ENCODE measurements around the gene CLMP. TPM values are rescaled to one million over a fixed set of nuclear protein-coding genes. Genes with fewer than 3 reads are reported as not detected.
A peak's percentile ranks its signal among the peaks of the same experiment; 100 is the strongest.

CLMP gene
- total and polyA plus RNA-seq, 2 experiments from 2014 or later = 7.1 to 18.4 TPM

DNA sequence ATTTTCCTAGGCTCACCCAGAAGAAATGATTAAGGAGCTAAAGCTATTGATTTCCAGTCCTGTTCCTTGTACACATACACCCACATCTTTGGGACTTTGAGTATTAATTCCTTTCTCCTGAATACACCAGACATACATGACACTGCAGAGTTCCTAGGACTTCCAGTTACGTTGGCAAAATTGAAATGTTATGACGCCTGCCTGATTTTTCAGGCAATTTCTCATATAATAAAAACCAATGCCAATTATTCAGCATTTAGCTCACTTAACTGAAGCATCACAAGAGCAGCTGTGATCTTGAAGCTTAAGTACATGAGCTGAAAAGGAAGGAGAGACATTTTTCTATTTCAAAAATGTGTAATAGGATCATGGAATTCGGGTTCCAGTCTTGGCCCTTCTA, 4.5 kb downstream of the CLMP start (continued):
- TF ChIP-seq, protein P1, sequence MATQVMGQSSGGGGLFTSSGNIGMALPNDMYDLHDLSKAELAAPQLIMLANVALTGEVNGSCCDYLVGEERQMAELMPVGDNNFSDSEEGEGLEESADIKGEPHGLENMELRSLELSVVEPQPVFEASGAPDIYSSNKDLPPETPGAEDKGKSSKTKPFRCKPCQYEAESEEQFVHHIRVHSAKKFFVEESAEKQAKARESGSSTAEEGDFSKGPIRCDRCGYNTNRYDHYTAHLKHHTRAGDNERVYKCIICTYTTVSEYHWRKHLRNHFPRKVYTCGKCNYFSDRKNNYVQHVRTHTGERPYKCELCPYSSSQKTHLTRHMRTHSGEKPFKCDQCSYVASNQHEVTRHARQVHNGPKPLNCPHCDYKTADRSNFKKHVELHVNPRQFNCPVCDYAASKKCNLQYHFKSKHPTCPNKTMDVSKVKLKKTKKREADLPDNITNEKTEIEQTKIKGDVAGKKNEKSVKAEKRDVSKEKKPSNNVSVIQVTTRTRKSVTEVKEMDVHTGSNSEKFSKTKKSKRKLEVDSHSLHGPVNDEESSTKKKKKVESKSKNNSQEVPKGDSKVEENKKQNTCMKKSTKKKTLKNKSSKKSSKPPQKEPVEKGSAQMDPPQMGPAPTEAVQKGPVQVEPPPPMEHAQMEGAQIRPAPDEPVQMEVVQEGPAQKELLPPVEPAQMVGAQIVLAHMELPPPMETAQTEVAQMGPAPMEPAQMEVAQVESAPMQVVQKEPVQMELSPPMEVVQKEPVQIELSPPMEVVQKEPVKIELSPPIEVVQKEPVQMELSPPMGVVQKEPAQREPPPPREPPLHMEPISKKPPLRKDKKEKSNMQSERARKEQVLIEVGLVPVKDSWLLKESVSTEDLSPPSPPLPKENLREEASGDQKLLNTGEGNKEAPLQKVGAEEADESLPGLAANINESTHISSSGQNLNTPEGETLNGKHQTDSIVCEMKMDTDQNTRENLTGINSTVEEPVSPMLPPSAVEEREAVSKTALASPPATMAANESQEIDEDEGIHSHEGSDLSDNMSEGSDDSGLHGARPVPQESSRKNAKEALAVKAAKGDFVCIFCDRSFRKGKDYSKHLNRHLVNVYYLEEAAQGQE (IDR thresholded peaks at IDR 0.05; ENCODE audit: unreplicated experiment) = no peak
- TF ChIP-seq POLR2AphosphoS5 (IDR thresholded peaks at IDR 0.05; ENCODE audit: low read depth) = no peak
- TF ChIP-seq JUNB (IDR thresholded peaks at IDR 0.05; ENCODE audit: unreplicated experiment) = no peak
- TF ChIP-seq, protein P2, sequence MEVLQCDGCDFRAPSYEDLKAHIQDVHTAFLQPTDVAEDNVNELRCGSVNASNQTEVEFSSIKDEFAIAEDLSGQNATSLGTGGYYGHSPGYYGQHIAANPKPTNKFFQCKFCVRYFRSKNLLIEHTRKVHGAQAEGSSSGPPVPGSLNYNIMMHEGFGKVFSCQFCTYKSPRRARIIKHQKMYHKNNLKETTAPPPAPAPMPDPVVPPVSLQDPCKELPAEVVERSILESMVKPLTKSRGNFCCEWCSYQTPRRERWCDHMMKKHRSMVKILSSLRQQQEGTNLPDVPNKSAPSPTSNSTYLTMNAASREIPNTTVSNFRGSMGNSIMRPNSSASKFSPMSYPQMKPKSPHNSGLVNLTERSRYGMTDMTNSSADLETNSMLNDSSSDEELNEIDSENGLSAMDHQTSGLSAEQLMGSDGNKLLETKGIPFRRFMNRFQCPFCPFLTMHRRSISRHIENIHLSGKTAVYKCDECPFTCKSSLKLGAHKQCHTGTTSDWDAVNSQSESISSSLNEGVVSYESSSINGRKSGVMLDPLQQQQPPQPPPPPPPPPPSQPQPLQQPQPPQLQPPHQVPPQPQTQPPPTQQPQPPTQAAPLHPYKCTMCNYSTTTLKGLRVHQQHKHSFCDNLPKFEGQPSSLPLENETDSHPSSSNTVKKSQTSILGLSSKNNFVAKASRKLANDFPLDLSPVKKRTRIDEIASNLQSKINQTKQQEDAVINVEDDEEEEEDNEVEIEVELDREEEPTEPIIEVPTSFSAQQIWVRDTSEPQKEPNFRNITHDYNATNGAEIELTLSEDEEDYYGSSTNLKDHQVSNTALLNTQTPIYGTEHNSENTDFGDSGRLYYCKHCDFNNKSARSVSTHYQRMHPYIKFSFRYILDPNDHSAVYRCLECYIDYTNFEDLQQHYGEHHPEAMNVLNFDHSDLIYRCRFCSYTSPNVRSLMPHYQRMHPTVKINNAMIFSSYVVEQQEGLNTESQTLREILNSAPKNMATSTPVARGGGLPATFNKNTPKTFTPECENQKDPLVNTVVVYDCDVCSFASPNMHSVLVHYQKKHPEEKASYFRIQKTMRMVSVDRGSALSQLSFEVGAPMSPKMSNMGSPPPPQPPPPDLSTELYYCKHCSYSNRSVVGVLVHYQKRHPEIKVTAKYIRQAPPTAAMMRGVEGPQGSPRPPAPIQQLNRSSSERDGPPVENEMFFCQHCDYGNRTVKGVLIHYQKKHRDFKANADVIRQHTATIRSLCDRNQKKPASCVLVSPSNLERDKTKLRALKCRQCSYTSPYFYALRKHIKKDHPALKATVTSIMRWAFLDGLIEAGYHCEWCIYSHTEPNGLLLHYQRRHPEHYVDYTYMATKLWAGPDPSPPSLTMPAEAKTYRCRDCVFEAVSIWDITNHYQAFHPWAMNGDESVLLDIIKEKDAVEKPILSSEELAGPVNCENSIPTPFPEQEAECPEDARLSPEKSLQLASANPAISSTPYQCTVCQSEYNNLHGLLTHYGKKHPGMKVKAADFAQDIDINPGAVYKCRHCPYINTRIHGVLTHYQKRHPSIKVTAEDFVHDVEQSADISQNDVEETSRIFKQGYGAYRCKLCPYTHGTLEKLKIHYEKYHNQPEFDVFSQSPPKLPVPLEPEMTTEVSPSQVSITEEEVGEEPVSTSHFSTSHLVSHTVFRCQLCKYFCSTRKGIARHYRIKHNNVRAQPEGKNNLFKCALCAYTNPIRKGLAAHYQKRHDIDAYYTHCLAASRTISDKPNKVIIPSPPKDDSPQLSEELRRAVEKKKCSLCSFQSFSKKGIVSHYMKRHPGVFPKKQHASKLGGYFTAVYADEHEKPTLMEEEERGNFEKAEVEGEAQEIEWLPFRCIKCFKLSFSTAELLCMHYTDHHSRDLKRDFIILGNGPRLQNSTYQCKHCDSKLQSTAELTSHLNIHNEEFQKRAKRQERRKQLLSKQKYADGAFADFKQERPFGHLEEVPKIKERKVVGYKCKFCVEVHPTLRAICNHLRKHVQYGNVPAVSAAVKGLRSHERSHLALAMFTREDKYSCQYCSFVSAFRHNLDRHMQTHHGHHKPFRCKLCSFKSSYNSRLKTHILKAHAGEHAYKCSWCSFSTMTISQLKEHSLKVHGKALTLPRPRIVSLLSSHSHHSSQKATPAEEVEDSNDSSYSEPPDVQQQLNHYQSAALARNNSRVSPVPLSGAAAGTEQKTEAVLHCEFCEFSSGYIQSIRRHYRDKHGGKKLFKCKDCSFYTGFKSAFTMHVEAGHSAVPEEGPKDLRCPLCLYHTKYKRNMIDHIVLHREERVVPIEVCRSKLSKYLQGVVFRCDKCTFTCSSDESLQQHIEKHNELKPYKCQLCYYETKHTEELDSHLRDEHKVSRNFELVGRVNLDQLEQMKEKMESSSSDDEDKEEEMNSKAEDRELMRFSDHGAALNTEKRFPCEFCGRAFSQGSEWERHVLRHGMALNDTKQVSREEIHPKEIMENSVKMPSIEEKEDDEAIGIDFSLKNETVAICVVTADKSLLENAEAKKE (CRISPR knock-in tag; IDR thresholded peaks at IDR 0.05) = no peak

DNA sequence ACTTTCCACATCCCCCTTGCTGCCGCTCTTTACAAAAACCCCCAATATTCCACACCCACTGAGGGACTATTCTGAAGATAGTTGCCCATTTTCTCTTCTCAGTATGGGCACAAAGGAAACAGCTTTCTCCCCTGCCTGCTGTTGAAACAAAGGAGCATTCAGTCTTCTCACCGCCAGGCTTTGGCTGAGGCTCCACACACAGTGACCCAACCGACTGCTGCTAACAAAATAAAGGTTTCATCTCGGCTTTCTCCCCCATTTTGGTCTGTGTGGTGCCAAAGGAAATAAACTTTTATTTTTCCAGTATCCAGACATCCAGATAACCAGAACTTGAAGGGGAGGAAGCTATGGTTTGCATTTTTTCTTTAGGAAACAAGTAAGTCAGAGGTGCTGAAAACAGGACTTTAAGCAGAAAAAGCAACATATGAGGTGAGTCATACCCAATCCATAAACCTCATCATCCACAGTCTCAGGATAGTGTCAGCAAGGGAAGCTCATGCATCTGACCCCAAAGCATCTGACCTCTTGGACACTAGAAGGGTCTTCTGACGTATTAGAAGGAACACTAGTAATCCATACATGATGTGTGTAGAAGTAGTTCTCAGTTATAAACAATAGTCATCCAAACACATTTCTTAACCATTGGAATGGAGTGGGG, 6.4 kb downstream of the CLMP start:
- H3K79me2 ChIP-seq (replicated peaks; ENCODE audit: insufficient read depth) = peaks cover 69% of the 10 kb centered on the region
- H3K4me3 ChIP-seq = no peak overlapping the region
- Mint-ChIP-seq H3K36me3 (ENCODE audit: low read depth) (peaks cover 5% of the 10 kb centered on the region), H3K9me3 (no peaks in the 10 kb centered on the region), H3K27me3 (ENCODE audit: insufficient read depth, low read depth, poor library complexity) (peaks cover 2% of the 10 kb centered on the region), H3K27ac (peak overlapping the region; percentile 45), H3K4me1 (peaks cover 61% of the 10 kb centered on the region), H3K4me3 (peak overlapping the region; percentile 12; the same call in 1 of the 3 replicates)
- H3K27ac ChIP-seq (ENCODE audit: low read depth) = 0 out of 2 replicates have a peak overlapping the region, but pooled peaks have one; percentile 72
- peaks cover 67% of the 10 kb centered on the region for H3K4me1 ChIP-seq (ENCODE audit: insufficient read depth)
- H2AFZ ChIP-seq = no peak overlapping the region
- H3K4me2 ChIP-seq = peak overlapping the region; percentile 58
- no peaks in the 10 kb centered on the region; the same call in 1 of the 2 replicates for H3K27me3 ChIP-seq (ENCODE audit: insufficient read depth)
- no peaks in the 10 kb centered on the region for H4K20me1 ChIP-seq (replicated peaks; ENCODE audit: insufficient read depth)
- H3K36me3 ChIP-seq (ENCODE audit: insufficient read depth) = no peaks in the 10 kb centered on the region
- peaks cover 14% of the 10 kb centered on the region; the same call in 1 of the 2 replicates for H3F3A ChIP-seq (replicated peaks; ENCODE audit: low read depth)
- DNase-seq (ENCODE audit: low spot score) (no peak), ATAC-seq (peak; percentile 77)
- no peaks in the 10 kb centered on the region for H3K9me2 ChIP-seq (ENCODE audit: insufficient read depth)
- TF ChIP-seq, protein P2 (CRISPR knock-in tag; IDR thresholded peaks at IDR 0.05) = peak; percentile 55; the same call in 1 of the 2 replicates
